Liver (tissue), 9 donors: ENCODE results near the gene FAM210A. TPM values are rescaled to one million over a fixed set of nuclear protein-coding genes. Genes with fewer than 3 reads are reported as not detected.

ENCODE experiments used
- DNase-seq: peaks from one replicate; pipeline ENCODE4 v3.0.0-alpha.2; 2017; ENCODE audit warnings: low spot score
- H3K27ac ChIP-seq, 2 donors: one replicate each; pipeline ENCODE4 v1.7.0; 2013; ENCODE audit warnings: inconsistent platforms in 2 of 2, low read length in 2 of 2, control low read depth in 1 of 2, low read depth in 1 of 2, mild to moderate bottlenecking in 1 of 2
- H3K27me3 ChIP-seq, 4 donors: one replicate each; pipeline versions ENCODE4 v1.6.1 to v1.7.0; 2013; ENCODE audit warnings: low read length in 3 of 4, inconsistent platforms in 1 of 4, mild to moderate bottlenecking in 1 of 4, moderate library complexity in 1 of 4; ENCODE audit not compliant: control insufficient read depth in 4 of 4, insufficient read depth in 4 of 4
- H3K36me3 ChIP-seq, 4 donors: one replicate each; pipeline versions ENCODE4 v1.6.1 to v1.7.0; 2013; ENCODE audit warnings: low read length in 3 of 4, mild to moderate bottlenecking in 3 of 4, low read depth in 1 of 4, moderate library complexity in 1 of 4; ENCODE audit not compliant: control insufficient read depth in 4 of 4, insufficient read depth in 3 of 4
- H3K4me1 ChIP-seq, 4 donors: one replicate each; pipeline versions ENCODE4 v1.6.1 to v1.7.0; 2013; ENCODE audit warnings: low read length in 3 of 4, mild to moderate bottlenecking in 3 of 4, moderate library complexity in 1 of 4; ENCODE audit not compliant: control insufficient read depth in 4 of 4, insufficient read depth in 4 of 4
- H3K4me3 ChIP-seq, 3 donors: one replicate each; pipeline versions ENCODE4 v1.6.1 to v1.7.0; 2013; ENCODE audit warnings: low read length in 3 of 3, control low read depth in 1 of 3, low read depth in 1 of 3, mild to moderate bottlenecking in 1 of 3
- H3K9ac ChIP-seq, 2 donors: one replicate each; pipeline ENCODE4 v1.7.0; 2013; ENCODE audit warnings: low read length in 2 of 2, mild to moderate bottlenecking in 2 of 2, moderate library complexity in 2 of 2, control low read depth in 1 of 2, low read depth in 1 of 2
- H3K9me3 ChIP-seq, 4 donors: one replicate each; pipeline versions ENCODE4 v1.6.1 to v1.7.0; 2013; ENCODE audit warnings: low read length in 3 of 4; ENCODE audit not compliant: control insufficient read depth in 4 of 4
- FOXA2 ChIP-seq: IDR thresholded peaks from 2 replicates; pipeline ENCODE4 v1.6.1; 2016; ENCODE audit warnings: antibody characterized with exemption
- HNF4A ChIP-seq, 2 donors: conservative IDR thresholded peaks; 2 replicates each; pipeline ENCODE4 v1.6.1; 2016; ENCODE audit warnings: antibody characterized with exemption in 2 of 2, mild to moderate bottlenecking in 2 of 2
- HNF4G ChIP-seq: IDR thresholded peaks from 2 replicates; pipeline ENCODE4 v1.6.1; 2016; ENCODE audit warnings: antibody characterized with exemption
- JUND ChIP-seq, 2 donors: IDR thresholded peaks; 2 replicates each; pipeline ENCODE4 v1.6.1; 2016; ENCODE audit warnings: antibody characterized with exemption in 2 of 2
- RAD21 ChIP-seq, 2 donors: IDR thresholded peaks; 2 replicates each; pipeline ENCODE4 v1.6.1; 2016; ENCODE audit warnings: antibody characterized with exemption in 2 of 2, mild to moderate bottlenecking in 2 of 2
- RXRA ChIP-seq, 2 donors: IDR thresholded peaks; 2 replicates each; pipeline ENCODE4 v1.6.1; 2017 to 2018; ENCODE audit warnings: antibody characterized with exemption in 2 of 2, mild to moderate bottlenecking in 1 of 2
- SP1 ChIP-seq: IDR thresholded peaks from 2 replicates; pipeline ENCODE4 v1.6.1; 2018; ENCODE audit warnings: antibody characterized with exemption, mild to moderate bottlenecking
- YY1 ChIP-seq: IDR thresholded peaks from 2 replicates; pipeline ENCODE4 v1.6.1; 2016; ENCODE audit warnings: antibody characterized with exemption, mild to moderate bottlenecking
- WGBS: extraction: QIAGEN DNeasy Blood & Tissue Kit; methylation state at CpG from one replicate; pipeline ENCODE4 v1.1.7; 2013; 5-methylcytosine and 5-hydroxymethylcytosine counted together
- polyA plus RNA-seq, 2 donors: library from polyadenylated mRNA; stranded (reverse) in 1 of 2; unstranded in 1 of 2; fragments of 200-250 nt in 1 of 2; fragments of >200 nt in 1 of 2; fragmentation: Nextera tagmentation in 1 of 2; extraction: Ambion mirVana in 1 of 2; gene quantifications; one replicate each; pipeline versions ENCODE4 v1.2.1 to v1.2.3, GENCODE V29; 2013 to 2015
- total RNA-seq, 2 donors: library from RNA; depleted of rRNA; stranded (reverse); fragments of >200 nt; gene quantifications; one replicate each; pipeline ENCODE4 v1.2.3, GENCODE V29; 2014
- TF ChIP-seq, protein P1 (sequence below): IDR thresholded peaks from 2 replicates; pipeline ENCODE4 v1.6.1; 2016; ENCODE audit warnings: antibody characterized with exemption
- TF ChIP-seq, protein P2 (sequence below): IDR thresholded peaks from 2 replicates; pipeline ENCODE4 v1.6.1; 2016; ENCODE audit warnings: antibody characterized with exemption
- TF ChIP-seq, protein P3 (sequence below): fragments of 150-350 bp; IDR thresholded peaks from 2 replicates; pipeline ENCODE4 v1.5.1; 2017; ENCODE audit warnings: improper control_type of control experiment, low read depth, low read length; ENCODE audit not compliant: missing input control
- TF ChIP-seq, protein P4 (sequence below): IDR thresholded peaks from 2 replicates; pipeline ENCODE4 v1.6.1; 2016; ENCODE audit warnings: antibody characterized with exemption, mild to moderate bottlenecking
- TF ChIP-seq, protein P5 (sequence below): IDR thresholded peaks from 2 replicates; pipeline ENCODE4 v1.6.1; 2016; ENCODE audit warnings: antibody characterized with exemption
- donor health status: healthy.
- donor health status: healthy.
- donor health status: healthy.
- donor health status: healthy.
- donor health status: healthy.

The FAM210A gene
- total and polyA plus RNA-seq, 4 donors = 10.5 to 18.3 (median 12.5) TPM

DNA sequence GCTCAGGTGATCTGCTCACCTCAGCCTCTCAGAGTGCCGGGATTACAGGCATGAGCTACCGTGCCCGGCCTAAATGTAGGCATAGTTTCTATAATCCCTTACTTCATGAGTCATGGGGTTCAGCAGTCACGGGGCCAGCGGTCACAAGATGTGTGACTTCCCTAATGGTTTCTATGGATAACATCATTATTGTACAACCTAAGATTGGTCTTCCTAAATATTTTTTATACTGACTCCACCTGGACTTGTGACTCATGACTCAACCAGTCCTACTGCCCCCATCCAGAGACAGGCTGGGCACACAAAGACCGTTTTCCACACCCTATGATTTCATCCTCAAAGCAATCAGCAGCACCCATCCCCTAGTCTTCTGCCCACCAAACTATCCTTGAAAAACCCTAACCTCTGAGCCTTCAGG, 15.9 kb downstream of the FAM210A start (continued):
- TF ChIP-seq HNF4G = no peak

DNA sequence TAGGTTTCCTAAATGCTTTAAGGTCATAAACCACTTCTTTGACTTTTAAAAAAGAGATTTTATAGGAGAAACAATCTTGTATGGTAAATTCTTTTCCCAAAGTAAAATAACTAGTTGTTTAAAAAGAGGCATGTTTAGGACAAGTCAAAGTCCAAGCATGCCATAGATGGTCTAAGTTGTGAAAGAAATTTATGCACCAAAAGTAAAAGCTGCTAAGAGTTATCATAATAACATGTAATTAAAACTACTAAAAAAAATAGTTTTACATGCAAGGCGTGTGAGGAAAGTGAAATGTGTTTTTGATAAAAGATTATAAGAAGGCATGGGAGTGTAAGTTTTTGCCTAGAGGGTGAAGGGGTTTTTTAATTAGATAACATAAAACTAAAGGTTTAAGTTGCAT, 22.5 kb downstream of the FAM210A start:
- peaks cover 0 to 2% (median 0%) of the 10 kb centered on the region in 4 donors for H3K36me3 ChIP-seq
- H3K9me3 ChIP-seq = peaks cover 0 to 4% (median 0%) of the 10 kb centered on the region in 4 donors
- WGBS = 98% methylated on average over 1 of the region's 1 CpG

DNA sequence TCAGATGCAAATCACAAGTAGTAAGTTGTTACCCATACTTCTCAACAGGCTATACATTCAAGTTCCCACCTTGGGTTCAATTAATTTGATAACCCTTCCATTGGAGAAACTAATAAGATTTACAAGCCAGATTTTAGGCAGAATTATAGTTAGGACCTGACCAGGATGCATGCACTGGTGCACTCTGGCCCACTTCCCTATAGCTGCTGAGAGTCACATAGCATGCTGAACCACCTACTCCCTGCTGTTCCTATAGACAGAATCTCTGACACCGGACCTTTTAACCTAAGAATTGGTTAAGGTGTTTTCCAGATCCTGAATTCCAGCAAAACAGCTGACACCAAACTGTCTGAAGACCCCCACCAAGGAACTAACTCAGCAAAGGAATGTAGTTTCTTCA, 26.2 kb downstream of the FAM210A start:
- Histone ChIP-seq H3K27me3 (no peaks in the 10 kb centered on the region), H3K4me3 (no peak overlapping the region), H3K9me3 (peaks cover 0 to 4% (median 0%) of the 10 kb centered on the region in 4 donors), H3K9ac (no peak overlapping the region), H3K4me1 (no peaks in the 10 kb centered on the region), H3K36me3 (peaks cover 0 to 2% (median 0%) of the 10 kb centered on the region in 4 donors), H3K27ac (no peak overlapping the region)
- TF ChIP-seq RXRA (IDR thresholded peaks at IDR 0.05) (no peak), JUND (IDR thresholded peaks at IDR 0.05) (no peak), RAD21 (IDR thresholded peaks at IDR 0.05) (no peak), HNF4A (conservative IDR thresholded peaks at IDR 0.05) (no peak), YY1 (no peak), SP1 (no peak)
- TF ChIP-seq, protein P1, sequence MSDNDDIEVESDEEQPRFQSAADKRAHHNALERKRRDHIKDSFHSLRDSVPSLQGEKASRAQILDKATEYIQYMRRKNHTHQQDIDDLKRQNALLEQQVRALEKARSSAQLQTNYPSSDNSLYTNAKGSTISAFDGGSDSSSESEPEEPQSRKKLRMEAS = no peak
- TF ChIP-seq, protein P2, sequence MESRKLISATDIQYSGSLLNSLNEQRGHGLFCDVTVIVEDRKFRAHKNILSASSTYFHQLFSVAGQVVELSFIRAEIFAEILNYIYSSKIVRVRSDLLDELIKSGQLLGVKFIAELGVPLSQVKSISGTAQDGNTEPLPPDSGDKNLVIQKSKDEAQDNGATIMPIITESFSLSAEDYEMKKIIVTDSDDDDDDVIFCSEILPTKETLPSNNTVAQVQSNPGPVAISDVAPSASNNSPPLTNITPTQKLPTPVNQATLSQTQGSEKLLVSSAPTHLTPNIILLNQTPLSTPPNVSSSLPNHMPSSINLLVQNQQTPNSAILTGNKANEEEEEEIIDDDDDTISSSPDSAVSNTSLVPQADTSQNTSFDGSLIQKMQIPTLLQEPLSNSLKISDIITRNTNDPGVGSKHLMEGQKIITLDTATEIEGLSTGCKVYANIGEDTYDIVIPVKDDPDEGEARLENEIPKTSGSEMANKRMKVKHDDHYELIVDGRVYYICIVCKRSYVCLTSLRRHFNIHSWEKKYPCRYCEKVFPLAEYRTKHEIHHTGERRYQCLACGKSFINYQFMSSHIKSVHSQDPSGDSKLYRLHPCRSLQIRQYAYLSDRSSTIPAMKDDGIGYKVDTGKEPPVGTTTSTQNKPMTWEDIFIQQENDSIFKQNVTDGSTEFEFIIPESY = no peak
- TF ChIP-seq, protein P3, sequence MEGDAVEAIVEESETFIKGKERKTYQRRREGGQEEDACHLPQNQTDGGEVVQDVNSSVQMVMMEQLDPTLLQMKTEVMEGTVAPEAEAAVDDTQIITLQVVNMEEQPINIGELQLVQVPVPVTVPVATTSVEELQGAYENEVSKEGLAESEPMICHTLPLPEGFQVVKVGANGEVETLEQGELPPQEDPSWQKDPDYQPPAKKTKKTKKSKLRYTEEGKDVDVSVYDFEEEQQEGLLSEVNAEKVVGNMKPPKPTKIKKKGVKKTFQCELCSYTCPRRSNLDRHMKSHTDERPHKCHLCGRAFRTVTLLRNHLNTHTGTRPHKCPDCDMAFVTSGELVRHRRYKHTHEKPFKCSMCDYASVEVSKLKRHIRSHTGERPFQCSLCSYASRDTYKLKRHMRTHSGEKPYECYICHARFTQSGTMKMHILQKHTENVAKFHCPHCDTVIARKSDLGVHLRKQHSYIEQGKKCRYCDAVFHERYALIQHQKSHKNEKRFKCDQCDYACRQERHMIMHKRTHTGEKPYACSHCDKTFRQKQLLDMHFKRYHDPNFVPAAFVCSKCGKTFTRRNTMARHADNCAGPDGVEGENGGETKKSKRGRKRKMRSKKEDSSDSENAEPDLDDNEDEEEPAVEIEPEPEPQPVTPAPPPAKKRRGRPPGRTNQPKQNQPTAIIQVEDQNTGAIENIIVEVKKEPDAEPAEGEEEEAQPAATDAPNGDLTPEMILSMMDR = no peak
- TF ChIP-seq, protein P4, sequence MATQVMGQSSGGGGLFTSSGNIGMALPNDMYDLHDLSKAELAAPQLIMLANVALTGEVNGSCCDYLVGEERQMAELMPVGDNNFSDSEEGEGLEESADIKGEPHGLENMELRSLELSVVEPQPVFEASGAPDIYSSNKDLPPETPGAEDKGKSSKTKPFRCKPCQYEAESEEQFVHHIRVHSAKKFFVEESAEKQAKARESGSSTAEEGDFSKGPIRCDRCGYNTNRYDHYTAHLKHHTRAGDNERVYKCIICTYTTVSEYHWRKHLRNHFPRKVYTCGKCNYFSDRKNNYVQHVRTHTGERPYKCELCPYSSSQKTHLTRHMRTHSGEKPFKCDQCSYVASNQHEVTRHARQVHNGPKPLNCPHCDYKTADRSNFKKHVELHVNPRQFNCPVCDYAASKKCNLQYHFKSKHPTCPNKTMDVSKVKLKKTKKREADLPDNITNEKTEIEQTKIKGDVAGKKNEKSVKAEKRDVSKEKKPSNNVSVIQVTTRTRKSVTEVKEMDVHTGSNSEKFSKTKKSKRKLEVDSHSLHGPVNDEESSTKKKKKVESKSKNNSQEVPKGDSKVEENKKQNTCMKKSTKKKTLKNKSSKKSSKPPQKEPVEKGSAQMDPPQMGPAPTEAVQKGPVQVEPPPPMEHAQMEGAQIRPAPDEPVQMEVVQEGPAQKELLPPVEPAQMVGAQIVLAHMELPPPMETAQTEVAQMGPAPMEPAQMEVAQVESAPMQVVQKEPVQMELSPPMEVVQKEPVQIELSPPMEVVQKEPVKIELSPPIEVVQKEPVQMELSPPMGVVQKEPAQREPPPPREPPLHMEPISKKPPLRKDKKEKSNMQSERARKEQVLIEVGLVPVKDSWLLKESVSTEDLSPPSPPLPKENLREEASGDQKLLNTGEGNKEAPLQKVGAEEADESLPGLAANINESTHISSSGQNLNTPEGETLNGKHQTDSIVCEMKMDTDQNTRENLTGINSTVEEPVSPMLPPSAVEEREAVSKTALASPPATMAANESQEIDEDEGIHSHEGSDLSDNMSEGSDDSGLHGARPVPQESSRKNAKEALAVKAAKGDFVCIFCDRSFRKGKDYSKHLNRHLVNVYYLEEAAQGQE = no peak
- TF ChIP-seq, protein P5, sequence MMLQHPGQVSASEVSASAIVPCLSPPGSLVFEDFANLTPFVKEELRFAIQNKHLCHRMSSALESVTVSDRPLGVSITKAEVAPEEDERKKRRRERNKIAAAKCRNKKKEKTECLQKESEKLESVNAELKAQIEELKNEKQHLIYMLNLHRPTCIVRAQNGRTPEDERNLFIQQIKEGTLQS = no peak
- WGBS = 95% methylated on average over 1 of the region's 1 CpG
- DNase-seq = no peak

More for the DNA sequence above, 22.5 kb downstream of the FAM210A start:
- Histone ChIP-seq H3K4me1 (no peaks in the 10 kb centered on the region), H3K27ac (no peak overlapping the region), H3K27me3 (no peaks in the 10 kb centered on the region), H3K9ac (no peak overlapping the region), H3K4me3 (no peak overlapping the region)
- DNase-seq = no peak
- TF ChIP-seq FOXA2 = no peak
- TF ChIP-seq, protein P1 = no peak
